Ishikawa (cell line): ENCODE results near the gene NME7.

Experiments
- CEBPB ChIP-seq: IDR thresholded peaks from 2 replicates; pipeline ENCODE4 v1.6.1; 2012
- CREB1 ChIP-seq: IDR thresholded peaks from 2 replicates; pipeline ENCODE4 v1.6.1; 2012; ENCODE audit warnings: low read depth
- EGR1 ChIP-seq: IDR thresholded peaks from 2 replicates; pipeline ENCODE4 v1.6.1; 2012
- EP300 ChIP-seq: IDR thresholded peaks from 2 replicates; pipeline ENCODE4 v1.6.1; 2012; ENCODE audit warnings: borderline replicate concordance
- FOXM1 ChIP-seq: IDR thresholded peaks from 2 replicates; pipeline ENCODE4 v1.6.1; 2012; ENCODE audit warnings: low read depth, borderline replicate concordance
- NFIC ChIP-seq: IDR thresholded peaks from 2 replicates; pipeline ENCODE4 v1.6.1; 2012
- RAD21 ChIP-seq: IDR thresholded peaks from 2 replicates; pipeline ENCODE4 v1.6.1; 2012; ENCODE audit warnings: low read depth
- REST ChIP-seq: IDR thresholded peaks from 2 replicates; pipeline ENCODE4 v1.6.1; 2012; ENCODE audit warnings: low read depth, mild to moderate bottlenecking
- TAF1 ChIP-seq: IDR thresholded peaks from 2 replicates; pipeline ENCODE4 v1.6.1; 2012; ENCODE audit warnings: low read depth, mild to moderate bottlenecking
- TCF12 ChIP-seq: IDR thresholded peaks from 2 replicates; pipeline ENCODE4 v1.6.1; 2012; ENCODE audit warnings: low read depth
- TEAD4 ChIP-seq: IDR thresholded peaks from 2 replicates; pipeline ENCODE4 v1.6.1; 2012
- USF1 ChIP-seq: IDR thresholded peaks from 2 replicates; pipeline ENCODE4 v1.6.1; 2012
- YY1 ChIP-seq: IDR thresholded peaks from 2 replicates; pipeline ENCODE4 v1.6.1; 2012; ENCODE audit warnings: low read depth
- ZBTB7A ChIP-seq: IDR thresholded peaks from 2 replicates; pipeline ENCODE4 v1.6.1; 2012; ENCODE audit warnings: low read depth
- TF ChIP-seq, protein P1 (sequence below): IDR thresholded peaks from 2 replicates; pipeline ENCODE4 v1.6.1; 2012

The NME7 gene

DNA sequence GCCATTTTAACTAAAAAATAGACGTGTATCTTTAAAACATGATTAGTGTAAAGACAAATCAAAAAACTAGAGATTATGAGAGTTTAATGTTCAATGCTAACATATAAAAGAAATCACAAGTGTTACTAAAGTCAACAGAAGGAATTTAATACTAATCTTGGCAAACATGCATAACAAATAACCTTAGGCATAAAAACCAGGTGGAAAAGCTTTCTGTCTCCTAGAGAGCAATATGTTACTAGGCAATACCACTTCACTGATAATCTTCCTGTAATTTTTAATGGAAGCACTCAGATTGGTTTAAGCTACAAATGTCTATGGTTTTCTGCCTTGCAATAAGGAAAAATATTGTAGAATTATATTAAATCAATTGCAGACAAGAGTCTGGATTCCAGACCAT lies 121.9 kb downstream of the NME7 start:
- TF ChIP-seq TCF12 (no peak), EGR1 (no peak), YY1 (no peak)

DNA sequence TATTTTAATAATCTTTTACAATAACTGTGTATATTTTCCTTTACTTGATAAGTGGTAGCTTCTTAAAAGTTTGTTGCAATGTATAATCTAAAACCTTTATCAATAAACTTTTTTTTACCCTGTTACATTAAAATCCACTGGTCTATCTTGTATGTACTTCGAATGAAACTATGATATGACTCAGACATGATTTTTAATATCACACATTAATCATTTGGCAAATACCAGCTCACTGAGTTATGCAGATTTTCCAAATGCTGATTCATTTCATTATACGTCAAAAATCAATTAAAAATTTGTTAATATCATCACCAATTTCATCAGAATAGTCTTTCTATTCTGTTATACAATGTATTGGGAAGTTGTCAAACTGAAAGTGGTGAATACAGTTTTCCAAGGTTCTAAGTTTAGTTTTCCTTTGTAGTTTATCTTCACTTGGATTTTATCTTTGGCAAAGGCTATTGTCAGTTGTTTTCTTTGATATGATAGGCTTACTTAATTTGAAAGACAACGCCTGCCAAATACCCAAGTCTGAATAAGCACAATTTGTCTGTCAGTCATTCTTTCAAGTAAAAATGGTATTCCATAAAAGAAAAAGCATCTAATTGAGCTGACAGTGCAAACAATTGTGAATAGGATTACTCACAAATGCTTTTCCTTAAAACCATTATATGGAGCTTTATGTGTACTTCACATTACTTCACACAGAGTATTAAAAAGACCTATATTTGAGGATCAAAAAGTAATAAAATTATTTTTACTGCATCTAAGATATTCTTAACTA lies 127.0 kb downstream of the NME7 start:
- TF ChIP-seq TAF1 (no peak), EP300 (no peak), TCF12 (no peak), TEAD4 (no peak)

GRCh38 chr1:169236880-169237279 lies 130.7 kb downstream of the NME7 start:
- TF ChIP-seq NFIC: no peak
- TF ChIP-seq CEBPB: no peak
- TF ChIP-seq ZBTB7A: no peak
- no peak for TF ChIP-seq EP300
- TF ChIP-seq FOXM1: no peak
- TF ChIP-seq RAD21: no peak
- TF ChIP-seq TAF1: no peak
- TF ChIP-seq USF1: no peak
- no peak for TF ChIP-seq EGR1
- TF ChIP-seq YY1: no peak
- TF ChIP-seq TEAD4: no peak

GRCh38 chr1:169236143-169236542 lies 131.5 kb downstream of the NME7 start:
- no peak for TF ChIP-seq EP300
- no peak for TF ChIP-seq CEBPB
- TF ChIP-seq, protein P1, sequence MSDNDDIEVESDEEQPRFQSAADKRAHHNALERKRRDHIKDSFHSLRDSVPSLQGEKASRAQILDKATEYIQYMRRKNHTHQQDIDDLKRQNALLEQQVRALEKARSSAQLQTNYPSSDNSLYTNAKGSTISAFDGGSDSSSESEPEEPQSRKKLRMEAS: no peak
- TF ChIP-seq EGR1: no peak
- no peak for TF ChIP-seq TAF1
- no peak for TF ChIP-seq NFIC
- TF ChIP-seq USF1: no peak
- no peak for TF ChIP-seq ZBTB7A
- TF ChIP-seq CREB1: no peak

DNA sequence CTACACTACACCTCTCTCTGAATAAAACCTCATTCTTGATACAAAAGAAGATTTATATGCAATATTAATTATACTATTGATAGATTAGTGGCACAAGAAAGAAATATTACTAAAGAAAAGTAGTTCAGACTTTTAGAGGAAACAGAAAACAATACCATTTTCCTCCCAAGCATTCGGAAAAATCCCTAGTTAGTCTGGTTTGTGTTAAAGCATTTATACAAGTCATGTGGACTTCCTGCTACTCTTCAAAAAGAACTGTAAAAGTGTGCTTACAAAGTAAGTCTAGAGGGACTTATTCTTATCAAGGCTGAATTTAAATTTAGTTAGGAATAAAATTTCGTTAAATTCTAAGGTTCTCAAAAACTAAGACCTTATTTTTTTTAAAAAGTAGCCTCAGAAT lies 132.0 kb downstream of the NME7 start:
- TF ChIP-seq TAF1 (no peak), RAD21 (no peak), TEAD4 (no peak)

- TF ChIP-seq USF1 (no peak), FOXM1 (no peak), ZBTB7A (no peak), RAD21 (no peak), TEAD4 (no peak), EP300 (no peak), TCF12 (no peak), NFIC (no peak), YY1 (no peak), CREB1 (no peak), REST (no peak), TAF1 (no peak), EGR1 (no peak), CEBPB (no peak)
- TF ChIP-seq, protein P1: no peak
These were observed 132.8 kb downstream of the NME7 start for GRCh38 chr1:169234780-169235179.

DNA sequence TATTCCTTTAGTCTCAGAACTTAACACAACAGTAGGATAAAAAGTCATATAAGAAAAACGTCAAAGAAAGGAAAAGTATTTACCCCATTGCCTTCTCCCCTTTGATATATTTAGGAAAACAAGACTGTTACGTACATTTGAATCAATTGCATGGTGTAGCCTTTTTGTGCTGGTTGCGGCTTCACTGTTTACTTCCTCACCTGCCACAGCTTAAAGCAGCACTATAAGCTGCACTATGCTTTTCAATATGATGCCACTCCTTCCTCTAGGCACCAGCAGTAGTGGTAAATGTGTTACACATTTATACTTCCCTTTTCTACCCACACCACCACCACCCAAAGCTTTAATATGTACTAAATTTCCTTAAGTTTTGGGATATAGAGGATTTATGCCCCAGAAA lies 150.0 kb downstream of the NME7 start:
- TF ChIP-seq NFIC: no peak
- TF ChIP-seq, protein P1: no peak
- no peak for TF ChIP-seq YY1
- no peak for TF ChIP-seq EP300
- TF ChIP-seq ZBTB7A: no peak
- TF ChIP-seq FOXM1: no peak
- TF ChIP-seq RAD21: no peak
- no peak for TF ChIP-seq CEBPB
- no peak for TF ChIP-seq CREB1
- no peak for TF ChIP-seq REST
- no peak for TF ChIP-seq TAF1
- no peak for TF ChIP-seq USF1
- no peak for TF ChIP-seq TEAD4
- TF ChIP-seq TCF12: no peak
- no peak for TF ChIP-seq EGR1
